GM12878 (cell line): Measurements from ENCODE around the gene ATP2A1. TPM values are rescaled to one million over a fixed set of nuclear protein-coding genes. Genes with fewer than 3 reads are reported as not detected.

Source experiments
- BRCA1 ChIP-seq: IDR thresholded peaks from 2 replicates; pipeline ENCODE4 v1.6.1; 2011; ENCODE audit warnings: low read depth, low read length, improper control_type of control experiment
- CHD2 ChIP-seq: IDR thresholded peaks from 2 replicates; pipeline ENCODE4 v1.6.1; 2011; ENCODE audit warnings: low read depth, low read length, improper control_type of control experiment, borderline replicate concordance
- DPF2 ChIP-seq: fragments of 450-650 bp; IDR thresholded peaks from 2 replicates; pipeline ENCODE4 v1.6.1; 2017; ENCODE audit warnings: mild to moderate bottlenecking
- EZH2 ChIP-seq: IDR thresholded peaks from 2 replicates; pipeline ENCODE4 v1.6.1; 2012; ENCODE audit warnings: low read depth, mild to moderate bottlenecking, control low read depth, inconsistent platforms, low read length, borderline replicate concordance; ENCODE audit not compliant: control insufficient read depth
- FOS ChIP-seq: IDR thresholded peaks from 3 replicates; pipeline ENCODE4 v1.6.1; 2011; ENCODE audit warnings: borderline replicate concordance; ENCODE audit not compliant: insufficient read length; ENCODE audit errors: extremely low read depth
- FOXM1 ChIP-seq: IDR thresholded peaks from 2 replicates; pipeline ENCODE4 v1.6.1; 2012; ENCODE audit warnings: low read depth, mild to moderate bottlenecking, inconsistent platforms, low read length, moderate library complexity
- HCFC1 ChIP-seq: fragments of 150-350 bp; IDR thresholded peaks from 2 replicates; pipeline ENCODE4 v1.6.1; 2014; ENCODE audit warnings: low read length
- HDGF ChIP-seq: fragments of 450-650 bp; IDR thresholded peaks from 2 replicates; pipeline ENCODE4 v1.6.1; 2016; ENCODE audit warnings: antibody characterized with exemption
- IRF4 ChIP-seq: IDR thresholded peaks from 2 replicates; pipeline ENCODE4 v1.6.1; 2011; ENCODE audit warnings: low read depth, low read length
- JUND ChIP-seq: IDR thresholded peaks from 2 replicates; pipeline ENCODE4 v1.6.1; 2012; ENCODE audit warnings: low read depth, mild to moderate bottlenecking, low read length, improper control_type of control experiment, moderate library complexity
- MEF2A ChIP-seq: IDR thresholded peaks from 2 replicates; pipeline ENCODE4 v1.6.1; 2011; ENCODE audit warnings: low read depth, mild to moderate bottlenecking, low read length, moderate library complexity; ENCODE audit not compliant: insufficient read depth
- NKRF ChIP-seq: fragments of 450-650 bp; conservative IDR thresholded peaks from 2 replicates; pipeline ENCODE4 v1.6.1; 2017; ENCODE audit warnings: mild to moderate bottlenecking, moderate library complexity
- NR2F1 ChIP-seq: fragments of 450-650 bp; conservative IDR thresholded peaks from 2 replicates; pipeline ENCODE4 v1.6.1; 2017; ENCODE audit warnings: mild to moderate bottlenecking
- POLR2A ChIP-seq: IDR thresholded peaks from 2 replicates; pipeline ENCODE4 v1.6.1; 2011; ENCODE audit warnings: low read depth, mild to moderate bottlenecking, low read length
- RBBP5 ChIP-seq: fragments of 200-600 bp; sonication (generic); conservative IDR thresholded peaks from 2 replicates; pipeline ENCODE4 v1.6.1; 2016
- RCOR1 ChIP-seq: conservative IDR thresholded peaks from 2 replicates; pipeline ENCODE4 v1.6.1; 2012; ENCODE audit warnings: low read depth, low read length, improper control_type of control experiment
- REST ChIP-seq: IDR thresholded peaks from 2 replicates; pipeline ENCODE4 v1.6.1; 2012; ENCODE audit warnings: mild to moderate bottlenecking, low read depth, low read length
- SRF ChIP-seq, 2 experiments: IDR thresholded peaks; 2 replicates each; pipeline ENCODE4 v1.6.1; 2011; ENCODE audit warnings: low read depth in 2 of 2, low read length in 2 of 2, mild to moderate bottlenecking in 1 of 2, moderate library complexity in 1 of 2
- YY1 ChIP-seq: IDR thresholded peaks from 2 replicates; pipeline ENCODE4 v1.6.1; 2011; ENCODE audit warnings: low read depth, mild to moderate bottlenecking, low read length
- ZNF24 ChIP-seq: fragments of 450-650 bp; IDR thresholded peaks from 2 replicates; pipeline ENCODE4 v1.6.1; 2017; ENCODE audit warnings: antibody characterized with exemption, mild to moderate bottlenecking
- ZNF592 ChIP-seq: fragments of 450-650 bp; IDR thresholded peaks from 2 replicates; pipeline ENCODE4 v1.6.1; 2017; ENCODE audit warnings: mild to moderate bottlenecking, moderate library complexity
- ZZZ3 ChIP-seq: IDR thresholded peaks from 2 replicates; pipeline ENCODE4 v1.6.1; 2011; ENCODE audit warnings: low read depth; ENCODE audit not compliant: control insufficient read depth, insufficient read length
- polyA plus RNA-seq, 11 experiments: library from polyadenylated mRNA; depleted of rRNA in 4 of 11; unstranded in 6 of 11; stranded (reverse) in 5 of 11; fragments of >200 nt; fragmentation: Nextera tagmentation in 4 of 11; fragmentation: Illumina TruSeq in 1 of 11; extraction: Ambion mirVana in 4 of 11; extraction: Trizol in 1 of 11; gene quantifications; 1 replicate in 1 of 11; 2 replicates in 10 of 11; pipeline versions ENCODE4 v1.2.1 to v1.2.3, GENCODE V29; 2011 to 2016; ENCODE audit warnings: inconsistent platforms in 2 of 11, missing spikeins in 2 of 11, low read depth in 1 of 11
- total RNA-seq, 4 experiments: library from RNA; depleted of rRNA in 3 of 4; stranded (reverse); fragments of >200 nt in 3 of 4; fragmentation: Illumina TruSeq in 1 of 4; extraction: Trizol in 1 of 4; gene quantifications; 2 replicates each; pipeline versions ENCODE4 v1.2.1 to v1.2.3, GENCODE V29; 2013 to 2021

ATP2A1 gene
- total and polyA plus RNA-seq, 10 of the 15 experiments (the other 5 are each of a cell fraction or from before 2014, with no cell fraction given): 0.13 to 1.7 (median 0.88) TPM

- TF ChIP-seq ZNF592: no peak
- TF ChIP-seq REST: no peak
- peak; percentile 38; the same call in 1 of the 2 replicates for TF ChIP-seq IRF4
- peak; percentile 54; the same call in 1 of the 2 replicates for TF ChIP-seq MEF2A
- peak; percentile 79; the same call in 1 of the 2 replicates for TF ChIP-seq CHD2
- no peak for TF ChIP-seq EZH2
- TF ChIP-seq HCFC1: peak; percentile 94
- TF ChIP-seq SRF (IDR thresholded peaks at IDR 0.05; ENCODE audit: low read depth in 2 of 2, low read length in 2 of 2): peak in 1 of 2 experiments; percentile 79; a peak in 2 of 4 replicates
- TF ChIP-seq NR2F1: peak; percentile 54; the same call in 1 of the 2 replicates
- no peak for TF ChIP-seq FOS
- TF ChIP-seq ZNF24: no peak
- TF ChIP-seq YY1: peak; percentile 93
- TF ChIP-seq RCOR1: peak; percentile 60; the same call in 1 of the 2 replicates
- peak; percentile 92 for TF ChIP-seq NKRF
- TF ChIP-seq FOXM1: no peak
- 0 out of 2 replicates have a peak, but pooled peaks have one; percentile 57 for TF ChIP-seq JUND
- TF ChIP-seq ZZZ3: no peak
- TF ChIP-seq HDGF: peak; percentile 95
- TF ChIP-seq DPF2: peak; percentile 70
- no peak for TF ChIP-seq RBBP5
- TF ChIP-seq POLR2A: peak; percentile 93
- no peak for TF ChIP-seq BRCA1
Observed at GRCh38 chr16:28846080-28846932, 32.0 kb upstream of the ATP2A1 start, which contains the start of gene TUFM (continued).
